Suprapubic skin (tissue), 4 donors: Measurements from ENCODE around the gene NTSR1.

ENCODE experiments used
- CTCF ChIP-seq, 2 donors: fragments of 200-600 bp in 1 of 2; fragments of 450-650 bp in 1 of 2; sonication (generic) in 1 of 2; IDR thresholded peaks; one replicate each; pipeline ENCODE4 v1.5.1; 2016 to 2019; ENCODE audit warnings: antibody characterized with exemption in 2 of 2, mild to moderate bottlenecking in 1 of 2, moderate library complexity in 1 of 2
- POLR2A ChIP-seq, 2 donors: fragments of 450-650 bp; IDR thresholded peaks; one replicate each; pipeline ENCODE4 v1.6.1; 2017; ENCODE audit warnings: antibody characterized with exemption in 2 of 2, mild to moderate bottlenecking in 2 of 2, moderate library complexity in 2 of 2
- POLR2AphosphoS5 ChIP-seq, 3 donors: sonication (generic); formaldehyde crosslinking; IDR thresholded peaks; one replicate each; pipeline ENCODE4 v1.6.1; 2017; ENCODE audit warnings: antibody characterized with exemption in 3 of 3

GRCh38 chr20:62799036-62799435 lies 90.4 kb downstream of the NTSR1 start:
- no peak for TF ChIP-seq POLR2AphosphoS5 (IDR thresholded peaks at IDR 0.05)
- no peak for TF ChIP-seq CTCF (IDR thresholded peaks at IDR 0.05)
- no peak for TF ChIP-seq POLR2A (IDR thresholded peaks at IDR 0.05)
